Measurements from ENCODE around the gene INHBB. TPM values are rescaled to one million over a fixed set of nuclear protein-coding genes. Genes with fewer than 3 reads are reported as not detected.

INHBB gene
- polyA plus RNA-seq, 1 experiment = 0.09 TPM

GRCh38 chr2:120312076-120312475, 33.9 kb upstream of the INHBB start:
- no peak for DNase-seq (ENCODE audit: low read depth, low spot score)
- ChIA-PET CTCF (interaction anchor here (0.7 to 4.1 kb wide), 16 partner anchors 12 to 662 kb away, joined by 3 to 50 read pairs (median 15); partner anchors contain the start of gene RALB), POLR2A (interaction anchor here (0.7 to 2.1 kb wide), 2 partner anchors 14 to 225 kb away, joined by 3 to 8 read pairs; no protein-coding TSS in a partner anchor)
- Histone ChIP-seq H3K27me3 (ENCODE audit: control insufficient read depth, insufficient read depth, low read length) (no peaks in the 10 kb centered on the region), H3K4me3 (ENCODE audit: low read depth, low read length) (no peak overlapping the region), H3K27ac (ENCODE audit: low read depth, low read length) (no peak overlapping the region), H3K9me3 (ENCODE audit: control insufficient read depth, insufficient read depth, low read length) (no peaks in the 10 kb centered on the region; the same call in 1 of the 2 replicates)
- TF ChIP-seq CTCF (IDR thresholded peaks at IDR 0.05; ENCODE audit: low read depth, low read length) = no peak

- TF ChIP-seq CTCF (IDR thresholded peaks at IDR 0.05; ENCODE audit: low read depth, low read length) = peak; percentile 98
- Histone ChIP-seq H3K4me3 (ENCODE audit: low read depth, low read length) (peak overlapping the region; percentile 63), H3K9me3 (ENCODE audit: control insufficient read depth, insufficient read depth, low read length) (no peaks in the 10 kb centered on the region; the same call in 1 of the 2 replicates), H3K27ac (ENCODE audit: low read depth, low read length) (peak overlapping the region; percentile 68), H3K27me3 (ENCODE audit: control insufficient read depth, insufficient read depth, low read length) (peaks cover 2% of the 10 kb centered on the region)
- CTCF ChIA-PET = interaction anchor here (0.6 to 4.1 kb wide), 52 partner anchors 8 to 772 kb away, joined by 3 to 50 read pairs (median 5); partner anchors contain the start of genes RALB and TMEM185B
- peak; percentile 49 for DNase-seq (ENCODE audit: low read depth, low spot score)
- POLR2A ChIA-PET = interaction anchor here (0.8 to 2.1 kb wide), 5 partner anchors 15 to 247 kb away, joined by 3 to 8 read pairs (median 3); partner anchors contain the start of genes RALB and TMEM185B
Observed at GRCh38 chr2:120312860-120313694, 32.9 kb upstream of the INHBB start.

- peaks cover 10% of the 10 kb centered on the region for H3K27me3 ChIP-seq (ENCODE audit: control insufficient read depth, insufficient read depth, low read length)
- ChIA-PET POLR2A (interaction anchor here (0.8 to 2.1 kb wide), 5 partner anchors 16 to 246 kb away, joined by 3 to 8 read pairs (median 3); partner anchors contain the start of genes RALB and TMEM185B), CTCF (interaction anchor here (0.5 to 4.1 kb wide), 52 partner anchors 7 to 771 kb away, joined by 3 to 50 read pairs (median 5); partner anchors contain the start of genes RALB and TMEM185B)
- no peak overlapping the region for H3K27ac ChIP-seq (ENCODE audit: low read depth, low read length)
- peak overlapping the region; percentile 63 for H3K4me3 ChIP-seq (ENCODE audit: low read depth, low read length)
- no peak for TF ChIP-seq CTCF (IDR thresholded peaks at IDR 0.05; ENCODE audit: low read depth, low read length)
- no peak for DNase-seq (ENCODE audit: low read depth, low spot score)
- H3K9me3 ChIP-seq (ENCODE audit: control insufficient read depth, insufficient read depth, low read length) = no peaks in the 10 kb centered on the region; the same call in 1 of the 2 replicates
Observed at GRCh38 chr2:120313695-120314615, 32.0 kb upstream of the INHBB start.

GRCh38 chr2:120314690-120315366, 31.1 kb upstream of the INHBB start:
- no peak for TF ChIP-seq CTCF (IDR thresholded peaks at IDR 0.05; ENCODE audit: low read depth, low read length)
- Histone ChIP-seq H3K4me3 (ENCODE audit: low read depth, low read length) (no peak overlapping the region), H3K27ac (ENCODE audit: low read depth, low read length) (no peak overlapping the region), H3K27me3 (ENCODE audit: control insufficient read depth, insufficient read depth, low read length) (peaks cover 19% of the 10 kb centered on the region), H3K9me3 (ENCODE audit: control insufficient read depth, insufficient read depth, low read length) (no peaks in the 10 kb centered on the region; the same call in 1 of the 2 replicates)
- DNase-seq (ENCODE audit: low read depth, low spot score) = no peak
- POLR2A ChIA-PET = no interaction called here
- CTCF ChIA-PET = interaction anchor here (0.5 to 4.1 kb wide), 8 partner anchors 10 to 545 kb away, joined by 4 to 50 read pairs (median 22); partner anchors contain the start of gene RALB
